GM20431 (cell line): Measurements from ENCODE around the gene EEIG2.
"Not testable (repeated sequence)": the region's sequence is repeated elsewhere in the genome, so short reads cannot be mapped to it uniquely, and the experiment has no call there.

ENCODE experiments used
- in situ Hi-C: fragments of 300-500 bp; cut with MseI, MboI; formaldehyde crosslinking; loops from one replicate; pipeline ENCODE4 v1.15.0; 2020; ENCODE audit warnings: low sequenced_read_pairs; ENCODE audit not compliant: unreplicated experiment

The EEIG2 gene

GRCh38 chr1:108559215-108560186, at the start of gene EEIG2:
Gene EEIG2, plus strand, starts transcription at chr1:108560100. Its CDS starts 329 bp downstream, at chr1:108560429.
- in situ Hi-C loops = no loop called here

DNA sequence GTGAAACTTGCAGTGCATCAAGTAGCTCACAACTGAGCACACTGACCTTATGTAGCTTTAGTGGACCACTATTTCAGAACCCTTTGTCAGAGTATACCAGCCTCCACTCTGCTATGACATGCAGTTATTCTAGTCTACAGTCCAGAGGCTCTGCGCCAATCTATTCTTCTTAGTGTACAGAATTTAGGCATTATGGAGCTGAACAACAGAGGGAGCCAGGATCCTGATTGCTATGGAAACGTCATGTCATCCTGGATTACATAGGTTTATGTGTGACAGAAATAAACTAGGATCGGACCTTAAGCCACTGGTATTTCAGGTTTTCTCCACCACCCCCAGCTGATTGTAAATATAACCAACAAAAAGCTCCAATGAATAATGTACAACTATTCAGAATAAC, 48.1 kb upstream of the EEIG2 start:
- in situ Hi-C loops = no loop called here

GRCh38 chr1:108512239-108513043, 47.5 kb upstream of the EEIG2 start:
- in situ Hi-C loops = no loop called here

DNA sequence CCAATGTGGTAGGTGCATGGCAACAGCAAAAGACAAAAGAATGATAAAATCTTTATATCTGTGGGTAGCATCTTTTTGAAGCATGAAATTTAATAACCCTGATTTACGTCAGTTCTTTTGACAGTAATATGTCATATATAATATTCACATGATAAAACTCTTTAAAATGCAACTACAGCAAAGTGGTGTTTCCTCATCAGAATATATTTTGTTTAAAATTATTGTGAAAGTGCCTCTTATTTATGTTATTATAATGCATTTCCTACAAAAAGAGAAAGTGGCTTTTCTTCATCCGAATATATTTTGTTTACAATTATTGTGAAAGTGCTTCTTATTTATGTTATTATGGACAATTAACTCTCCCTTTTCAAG, 46.9 kb upstream of the EEIG2 start:
- in situ Hi-C loops = no loop called here

GRCh38 chr1:108513914-108514313, 46.0 kb upstream of the EEIG2 start:
- in situ Hi-C loops = not testable (repeated sequence)

GRCh38 chr1:108517301-108517897, 42.5 kb upstream of the EEIG2 start:
- in situ Hi-C loops = loop anchor here (5.0 kb wide), 1 partner anchor 50 kb away; no protein-coding TSS in a partner anchor

GRCh38 chr1:108521990-108522393, 37.9 kb upstream of the EEIG2 start:
- in situ Hi-C loops = no loop called here

DNA sequence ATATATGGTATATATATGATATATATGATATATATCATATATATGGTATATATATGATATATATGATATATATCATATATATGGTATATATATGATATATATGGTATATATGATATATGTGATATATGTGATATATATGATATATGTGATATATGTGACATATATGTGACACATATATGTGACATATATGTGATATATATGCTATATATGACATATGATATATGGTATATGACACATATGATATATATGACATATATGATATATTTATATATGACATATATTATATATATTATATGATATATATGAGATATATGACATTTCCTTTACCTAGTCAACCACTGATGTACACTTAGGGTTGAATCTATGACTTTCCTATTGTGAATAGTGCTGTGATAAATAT, 36.1 kb upstream of the EEIG2 start:
- in situ Hi-C loops = no loop called here

GRCh38 chr1:108524676-108525075, 35.2 kb upstream of the EEIG2 start:
- in situ Hi-C loops = no loop called here

DNA sequence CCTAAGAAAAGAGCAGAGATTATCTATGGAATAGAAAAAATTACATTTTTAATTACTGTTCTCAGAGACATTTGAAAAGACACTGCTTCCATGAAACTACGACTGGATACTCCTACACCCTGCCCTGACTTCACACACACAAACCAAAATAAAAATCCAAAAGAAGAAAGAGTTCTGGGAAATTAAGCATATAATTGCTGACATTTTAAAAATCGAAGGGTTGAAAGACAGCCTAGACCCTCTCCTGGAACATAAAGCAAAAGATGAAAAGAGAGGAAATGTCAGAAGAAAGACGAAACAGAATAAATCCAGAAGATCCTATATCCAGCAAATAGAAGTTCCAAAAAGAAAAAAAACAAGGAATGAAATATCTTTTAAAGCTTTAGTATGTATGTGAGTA, 32.8 kb upstream of the EEIG2 start:
- in situ Hi-C loops = no loop called here

GRCh38 chr1:108527837-108528236, 32.1 kb upstream of the EEIG2 start:
- in situ Hi-C loops = no loop called here

- in situ Hi-C loops = no loop called here
Measured at GRCh38 chr1:108531444-108531843, 28.5 kb upstream of the EEIG2 start.

- in situ Hi-C loops = no loop called here
Measured at GRCh38 chr1:108532730-108533129, 27.2 kb upstream of the EEIG2 start.

- in situ Hi-C loops = no loop called here
Measured at GRCh38 chr1:108533351-108534083, 26.4 kb upstream of the EEIG2 start.

DNA sequence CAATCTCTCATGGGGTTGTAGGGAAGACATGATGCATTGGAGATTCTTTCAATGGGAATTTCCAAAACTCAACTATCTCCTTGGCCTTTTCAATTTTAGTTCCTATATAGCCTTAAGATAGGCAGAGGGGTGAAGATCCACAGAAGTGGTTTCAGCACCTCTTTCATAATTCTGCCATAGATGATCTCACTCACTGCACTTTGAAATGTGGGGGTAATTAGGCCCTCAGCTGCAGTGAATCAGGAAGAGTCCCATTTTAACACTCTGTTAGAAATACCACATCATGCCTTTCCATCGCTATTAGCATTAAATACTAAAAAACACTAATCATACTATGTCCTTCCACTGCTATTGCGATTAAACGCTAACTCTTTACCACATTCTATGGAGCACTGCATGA, 25.1 kb upstream of the EEIG2 start:
- in situ Hi-C loops = no loop called here

DNA sequence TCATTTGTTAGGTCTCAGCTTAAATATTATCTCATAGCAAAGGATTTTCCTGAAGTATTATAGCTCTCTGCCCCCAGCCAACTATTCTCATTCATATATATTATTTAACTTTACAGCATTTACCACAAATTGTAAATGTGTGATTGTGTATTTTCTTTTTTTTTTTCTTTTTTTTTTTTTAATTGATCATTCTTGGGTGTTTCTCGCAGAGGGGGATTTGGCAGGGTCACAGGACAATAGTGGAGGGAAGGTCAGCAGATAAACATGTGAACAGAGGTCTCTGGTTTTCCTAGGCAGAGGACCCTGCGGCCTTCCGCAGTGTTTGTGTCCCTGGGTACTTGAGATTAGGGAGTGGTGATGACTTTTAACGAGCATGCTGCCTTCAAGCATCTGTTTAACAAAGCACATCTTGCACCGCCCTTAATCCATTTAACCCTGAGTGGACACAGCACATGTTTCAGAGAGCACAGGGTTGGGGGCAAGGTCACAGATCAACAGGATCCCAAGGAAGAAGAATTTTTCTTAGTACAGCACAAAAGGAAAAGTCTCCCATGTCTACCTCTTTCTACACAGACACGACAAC, 24.5 kb upstream of the EEIG2 start:
- in situ Hi-C loops = not testable (repeated sequence)

DNA sequence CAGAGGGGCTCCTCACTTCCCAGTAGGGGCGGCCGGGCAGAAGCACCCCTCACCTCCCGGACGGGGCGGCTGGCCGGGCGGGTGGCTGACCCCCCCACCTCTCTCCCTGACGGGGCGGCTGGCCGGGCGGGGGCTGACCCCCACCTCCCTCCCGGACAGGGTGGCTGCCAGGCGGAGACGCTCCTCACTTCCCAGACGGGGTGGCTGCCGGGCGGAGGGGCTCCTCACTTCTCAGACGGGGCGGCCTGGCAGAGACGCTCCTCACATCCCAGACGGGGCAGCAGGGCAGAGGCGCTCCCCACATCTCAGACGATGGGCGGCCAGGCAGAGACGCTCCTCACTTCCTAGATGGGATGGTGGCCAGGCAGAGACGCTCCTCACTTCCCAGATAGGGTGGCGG, 23.9 kb upstream of the EEIG2 start:
- in situ Hi-C loops = not testable (repeated sequence)

DNA sequence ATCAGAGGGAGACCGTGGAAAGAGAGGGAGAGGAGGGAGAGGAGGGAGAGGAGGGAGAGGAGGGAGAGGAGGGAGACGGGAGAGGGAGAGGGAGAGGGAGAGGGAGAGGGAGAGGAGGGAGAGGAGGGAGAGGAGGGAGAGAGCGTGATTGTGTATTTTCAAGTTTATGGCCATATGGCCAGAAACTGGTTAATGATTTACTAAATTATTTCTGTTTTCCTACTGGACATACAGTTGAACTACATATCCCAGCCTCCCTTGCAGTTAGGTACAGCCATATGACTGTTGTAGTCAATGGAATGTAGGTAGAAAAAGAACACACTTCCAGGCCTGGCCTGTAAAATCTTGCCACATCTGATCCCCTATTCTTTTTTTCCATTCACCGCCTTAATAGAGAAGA, 23.1 kb upstream of the EEIG2 start:
- in situ Hi-C loops = not testable (repeated sequence)

DNA sequence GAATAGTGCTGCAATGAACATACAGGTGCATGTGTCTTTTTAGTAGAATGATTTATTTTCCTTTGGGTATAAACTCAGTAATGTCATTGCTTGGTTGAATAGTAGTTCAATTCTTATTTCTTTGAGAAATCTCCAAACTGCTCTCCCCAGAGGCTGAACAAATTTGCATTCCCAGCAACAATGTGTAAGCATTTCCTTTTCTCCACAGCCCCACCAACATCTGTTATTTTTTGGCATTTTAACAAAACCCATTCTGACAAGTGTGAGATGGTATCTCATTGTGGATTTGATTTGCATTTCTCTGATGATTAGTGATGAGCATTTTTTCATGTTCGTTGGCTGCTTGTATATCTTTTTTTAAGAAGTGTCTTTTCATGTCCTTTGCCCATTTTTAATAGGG, 21.9 kb upstream of the EEIG2 start:
- in situ Hi-C loops = no loop called here

- in situ Hi-C loops = no loop called here
Measured at GRCh38 chr1:108540977-108541376, 18.9 kb upstream of the EEIG2 start.
